ENCODE results near the gene CSMD2.

CSMD2 gene

DNA sequence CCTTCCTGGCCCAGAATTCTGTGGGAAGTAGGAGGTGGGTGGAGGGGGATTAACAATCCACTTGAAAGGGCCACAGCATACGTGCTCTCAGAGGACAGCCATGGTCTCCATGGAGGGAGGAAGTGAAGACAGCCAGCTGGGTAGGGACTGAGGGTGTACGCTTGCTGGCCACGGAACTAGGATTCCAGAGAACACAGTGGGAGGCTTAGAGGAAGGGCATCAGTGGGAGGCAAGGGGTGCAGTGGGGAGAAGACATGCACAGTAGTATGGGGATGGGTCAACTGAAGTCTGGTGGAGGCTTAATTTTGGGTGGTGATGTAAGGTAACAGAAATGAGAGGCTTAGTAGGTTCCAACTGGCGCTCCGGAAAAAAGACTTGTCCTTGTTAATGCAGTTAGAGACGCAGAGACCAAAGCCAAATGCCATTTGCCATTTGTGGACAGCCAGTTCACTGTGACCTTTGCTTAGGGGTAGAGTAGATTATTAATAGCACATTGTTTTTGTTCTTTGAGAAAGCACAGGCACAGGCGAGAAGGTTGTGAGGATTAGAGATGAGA lies 589.6 kb downstream of the CSMD2 start:
- DNase-seq: no peak

DNA sequence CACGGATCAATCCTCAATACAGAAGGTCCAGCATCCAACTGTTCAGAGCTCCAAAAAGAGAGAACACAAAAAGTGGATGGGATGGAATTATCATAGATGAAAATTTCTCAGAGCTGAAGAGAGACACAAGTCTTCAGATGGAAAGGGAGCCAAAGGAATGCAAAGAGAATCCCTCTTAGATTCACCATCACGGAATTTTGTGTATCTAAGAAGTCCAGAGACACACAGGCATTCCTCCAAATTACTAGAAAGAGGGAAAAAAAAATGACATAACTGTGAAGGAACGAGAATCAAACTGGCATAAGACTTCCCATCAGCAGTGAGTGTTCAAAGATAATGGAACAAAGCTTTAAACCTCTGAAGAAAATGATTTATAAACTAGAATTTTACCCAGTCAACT lies 591.4 kb downstream of the CSMD2 start:
- DNase-seq: no peak

DNA sequence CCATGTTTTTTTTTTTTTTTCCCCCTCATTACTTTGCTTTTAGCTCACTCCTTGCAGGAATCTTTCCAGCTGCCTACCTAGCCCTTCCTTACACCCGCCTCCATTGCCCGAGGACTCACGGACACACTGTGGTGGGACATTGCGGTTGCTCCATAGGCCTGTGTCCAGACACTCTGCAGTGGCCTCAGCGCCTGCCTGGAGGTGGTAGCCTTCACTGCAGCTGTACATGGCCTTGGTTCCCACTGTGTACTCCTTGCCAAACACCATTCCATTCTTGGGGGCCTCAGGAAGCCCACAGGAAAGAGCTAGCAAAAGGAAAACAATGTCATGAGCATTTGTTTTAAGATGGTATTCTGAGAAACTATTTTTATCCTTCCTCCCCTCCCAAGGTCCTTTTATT lies 592.6 kb downstream of the CSMD2 start:
- no peak for DNase-seq

DNA sequence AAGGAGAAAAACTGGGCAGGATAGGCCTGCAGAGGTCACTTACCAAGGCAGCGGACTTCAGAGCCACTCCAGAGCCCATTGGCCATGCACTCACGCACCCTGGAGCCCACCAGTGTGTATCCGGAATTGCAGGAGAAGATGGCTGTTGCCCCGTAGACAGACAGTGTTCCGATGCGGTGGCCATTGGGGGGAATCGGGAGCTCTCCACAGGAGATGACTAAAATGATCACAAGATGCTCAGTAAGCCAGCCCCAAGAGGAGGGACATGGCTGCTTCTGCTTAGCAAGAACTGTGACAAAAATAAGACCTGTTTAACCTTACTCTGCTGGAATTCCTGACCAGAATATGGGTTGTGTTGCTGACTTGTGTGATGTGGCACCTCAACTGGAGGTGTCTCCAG lies 595.7 kb downstream of the CSMD2 start:
- no peak for DNase-seq

DNA sequence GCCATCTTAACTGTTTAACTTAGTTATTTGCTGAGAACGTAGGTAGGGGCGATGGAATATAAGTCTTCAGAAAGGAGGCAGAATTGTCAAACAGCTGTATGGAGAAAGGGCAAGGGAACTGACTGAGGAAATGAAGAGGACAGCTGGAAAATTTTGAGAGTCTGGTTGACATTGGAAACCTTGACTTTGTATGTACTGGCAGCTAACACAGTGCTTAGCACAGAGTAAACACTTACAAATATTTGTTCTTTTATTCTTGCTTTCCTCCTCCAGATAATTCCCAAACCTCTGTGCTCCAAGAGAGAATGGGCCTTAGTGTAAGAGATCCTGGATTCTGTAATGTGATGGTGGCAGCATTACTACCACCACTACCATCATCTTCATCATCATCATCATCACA lies 601.3 kb downstream of the CSMD2 start:
- no peak for DNase-seq

DNA sequence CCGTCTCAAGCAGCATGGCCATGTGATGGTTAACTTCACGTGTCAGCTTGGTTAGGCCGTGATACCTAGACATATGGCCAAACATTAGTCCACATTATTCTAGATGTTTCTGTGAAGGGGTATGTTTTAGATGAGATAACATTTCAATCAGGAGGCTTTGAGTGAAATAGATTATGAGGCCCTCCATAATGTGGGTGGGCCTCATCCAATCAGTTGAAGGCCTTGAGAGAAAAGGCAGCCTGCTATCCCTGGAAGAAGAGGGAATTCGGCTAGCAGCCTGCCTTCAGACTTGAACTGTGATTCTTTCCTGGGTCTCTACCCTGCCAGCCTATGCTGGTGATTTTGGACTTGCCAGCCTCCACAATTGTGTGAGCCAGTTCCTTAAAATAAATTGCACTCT lies 602.5 kb downstream of the CSMD2 start:
- no peak for DNase-seq

DNA sequence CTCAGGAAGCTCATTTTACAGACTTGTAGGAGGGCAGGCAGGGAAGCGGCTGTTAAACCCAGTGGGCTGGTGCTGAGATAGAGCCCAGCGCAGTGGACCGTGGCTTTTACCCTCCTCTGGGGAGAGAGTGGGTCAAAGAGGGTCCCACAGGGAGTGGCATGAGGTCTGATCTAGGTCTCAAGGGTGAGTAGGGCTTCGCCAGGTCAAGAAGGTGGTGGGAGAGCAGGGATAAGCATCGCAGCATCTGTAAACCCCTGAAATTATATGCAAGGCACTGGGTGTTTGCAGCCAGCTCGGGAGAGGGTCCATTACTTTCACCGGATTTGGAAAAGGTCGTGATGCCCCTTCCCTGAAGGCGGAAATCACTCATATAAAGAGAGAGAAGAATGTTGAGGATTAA lies 603.5 kb downstream of the CSMD2 start:
- DNase-seq: no peak

DNA sequence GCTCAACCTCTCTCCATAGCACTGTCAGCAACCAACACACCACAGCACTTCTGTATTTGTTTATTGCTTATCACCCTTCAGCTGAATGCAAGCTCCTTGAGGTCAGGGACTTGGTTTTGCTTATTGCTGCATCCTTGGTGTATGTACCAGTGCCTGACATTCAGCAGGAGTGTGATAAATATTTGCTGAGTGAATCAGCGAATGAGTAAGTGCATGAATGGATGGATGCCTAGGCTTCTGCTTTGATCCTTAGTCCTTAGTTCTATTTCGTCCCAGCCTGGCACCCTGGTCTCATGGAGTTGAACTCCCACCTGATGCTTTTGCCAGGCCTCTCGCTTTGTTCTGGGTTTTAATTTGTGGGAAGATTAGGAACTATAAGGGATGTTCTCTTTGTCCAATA lies 604.4 kb downstream of the CSMD2 start:
- DNase-seq: no peak

DNA sequence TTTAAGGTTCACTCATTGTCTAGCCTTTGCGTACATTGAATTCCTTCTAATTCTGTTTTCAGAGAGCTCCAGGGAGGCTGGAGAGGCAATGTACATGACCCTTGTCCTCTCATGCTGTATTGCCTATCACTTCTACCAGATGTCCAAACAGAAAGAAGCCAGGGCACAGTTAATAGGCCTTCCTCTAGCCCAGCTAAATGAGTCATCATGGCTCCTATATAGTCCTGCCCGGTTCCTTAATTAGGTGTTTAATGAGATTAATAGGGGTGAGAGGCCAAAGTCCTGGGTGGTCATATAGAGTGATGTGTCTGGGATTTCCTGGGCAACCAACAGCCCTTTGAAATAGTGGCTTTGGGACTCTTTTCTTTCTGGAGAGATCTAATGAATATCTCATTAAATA lies 616.3 kb downstream of the CSMD2 start:
- no peak for DNase-seq

DNA sequence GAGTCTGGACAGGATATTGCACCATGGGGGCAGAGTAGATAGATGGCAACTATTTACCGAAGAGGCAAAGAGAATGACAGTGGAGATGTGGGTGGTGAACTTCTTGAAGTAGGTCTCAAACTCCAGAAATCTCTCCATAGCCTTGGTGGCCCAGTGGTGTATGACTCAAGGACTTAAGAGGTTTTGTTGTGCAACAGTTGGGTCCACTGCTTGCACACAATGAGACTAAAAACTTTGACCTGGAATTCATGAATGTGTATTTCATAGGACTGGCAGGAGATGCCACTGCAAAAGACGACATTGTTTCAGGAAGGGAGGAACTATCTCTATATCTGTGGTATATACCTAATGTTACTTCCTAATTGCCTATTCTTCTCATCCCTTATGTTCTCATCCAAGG lies 616.7 kb downstream of the CSMD2 start:
- DNase-seq: no peak

DNA sequence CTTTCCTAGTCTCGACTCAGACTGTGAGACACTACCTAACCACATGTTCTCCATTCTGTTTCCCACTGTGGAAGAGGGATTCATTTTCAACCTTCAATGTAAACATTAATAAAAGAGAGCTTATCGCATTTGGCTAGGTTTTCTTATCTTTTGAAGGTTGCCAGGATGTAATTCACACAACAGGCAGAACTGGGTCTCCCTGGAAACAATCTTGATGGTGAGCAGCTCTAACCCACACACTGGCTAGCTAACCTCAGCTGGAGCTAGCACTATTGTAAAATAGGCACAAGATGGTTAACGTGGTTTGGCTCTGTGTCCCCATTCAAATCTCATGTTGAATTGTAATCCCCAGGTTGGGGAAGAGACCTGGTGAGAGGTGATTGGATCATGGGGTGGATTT lies 617.5 kb downstream of the CSMD2 start:
- DNase-seq: no peak

DNA sequence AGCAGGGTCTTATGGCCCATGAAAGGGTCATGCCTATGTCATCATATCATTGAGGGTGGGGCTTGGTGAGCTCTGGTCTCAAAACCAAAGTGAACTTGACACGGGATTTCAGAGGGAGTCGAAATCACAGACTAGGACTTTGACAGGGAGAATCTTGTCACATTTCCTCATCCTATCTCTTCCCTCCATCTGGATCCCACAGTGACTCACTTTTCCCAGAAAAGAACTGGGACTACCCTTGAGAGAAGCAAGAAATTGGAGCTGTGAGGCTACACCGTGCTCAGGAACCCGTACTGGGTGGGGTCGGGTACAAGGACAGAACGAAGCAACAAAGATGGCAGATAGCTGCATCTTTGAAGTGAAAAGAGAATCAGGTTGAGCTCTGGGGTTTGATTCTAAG lies 623.1 kb downstream of the CSMD2 start:
- no peak for DNase-seq

DNA sequence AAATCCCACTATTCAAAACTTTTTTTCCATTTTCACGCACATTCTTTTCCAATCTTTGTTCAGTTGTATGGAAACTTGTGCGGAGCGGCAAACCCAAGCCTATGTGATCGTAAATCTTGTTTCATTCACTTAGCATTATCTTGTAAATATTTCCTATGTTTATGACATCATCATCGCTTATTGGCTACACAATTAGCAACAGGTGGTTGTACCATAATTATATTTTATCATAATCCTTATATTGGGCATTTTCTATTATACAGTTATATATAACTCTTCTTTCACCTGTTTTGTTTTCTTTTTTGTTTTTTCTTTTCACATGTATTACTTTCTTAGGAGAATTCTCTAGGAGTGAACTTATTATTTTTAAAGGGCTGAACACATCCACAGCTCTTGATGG lies 627.1 kb downstream of the CSMD2 start:
- DNase-seq: no peak

DNA sequence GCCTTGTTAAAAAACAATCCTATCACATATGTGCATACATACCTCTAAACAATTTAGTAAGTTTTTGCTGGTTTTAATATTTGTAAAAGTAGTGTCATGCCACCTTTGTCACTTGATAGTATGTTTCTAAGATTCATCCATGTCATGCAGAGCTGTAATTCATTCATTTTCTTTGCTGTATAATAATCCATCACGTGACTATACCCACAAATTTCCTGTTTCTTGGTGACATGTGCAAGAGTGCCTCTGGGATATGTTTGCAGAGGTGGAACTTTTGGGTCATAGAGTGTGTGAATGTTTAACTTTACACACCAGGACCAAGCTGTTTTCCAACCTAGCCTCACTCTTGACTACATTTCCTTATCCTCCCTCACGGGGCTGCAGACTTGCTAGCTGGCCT lies 629.7 kb downstream of the CSMD2 start:
- no peak for DNase-seq

DNA sequence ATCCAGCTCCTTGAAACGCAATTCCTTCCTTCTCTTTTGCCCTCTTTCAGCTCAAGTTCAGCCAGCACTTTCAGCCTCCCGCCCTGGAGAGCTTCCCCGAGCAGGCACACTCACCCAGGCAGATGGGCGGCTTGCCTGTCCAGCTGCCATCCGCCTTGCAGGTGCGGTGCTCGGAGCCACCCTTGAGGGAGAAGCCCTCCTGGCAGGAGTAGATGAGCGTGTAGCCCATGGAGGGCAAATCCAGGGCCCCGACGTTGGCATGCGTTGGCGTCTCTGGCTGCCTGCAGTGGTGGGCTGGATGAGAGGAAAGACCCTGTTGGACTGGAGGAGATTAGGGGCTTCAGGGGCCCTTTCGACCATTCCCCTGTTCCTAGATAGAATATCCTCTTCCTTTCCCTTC lies 632.1 kb downstream of the CSMD2 start:
- no peak for DNase-seq

DNA sequence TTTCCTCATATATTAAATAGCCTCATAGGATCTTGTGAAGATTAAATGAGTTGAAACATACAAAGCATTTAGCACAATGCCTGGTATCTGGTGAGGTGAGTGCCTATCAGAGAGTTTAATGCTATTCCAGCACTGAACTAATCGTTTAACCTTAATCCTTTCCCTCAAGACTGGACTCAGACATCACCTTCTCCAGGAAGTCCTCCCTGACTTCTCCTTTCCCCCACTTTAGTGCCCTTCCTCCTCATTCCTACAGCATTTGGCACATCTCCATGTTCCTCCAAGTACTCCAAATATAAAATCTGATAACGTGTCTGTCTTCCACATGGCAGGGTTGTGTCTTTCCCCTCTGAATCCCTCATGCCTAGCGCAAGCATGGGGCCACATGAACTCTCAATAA lies 632.8 kb downstream of the CSMD2 start:
- DNase-seq: no peak

DNA sequence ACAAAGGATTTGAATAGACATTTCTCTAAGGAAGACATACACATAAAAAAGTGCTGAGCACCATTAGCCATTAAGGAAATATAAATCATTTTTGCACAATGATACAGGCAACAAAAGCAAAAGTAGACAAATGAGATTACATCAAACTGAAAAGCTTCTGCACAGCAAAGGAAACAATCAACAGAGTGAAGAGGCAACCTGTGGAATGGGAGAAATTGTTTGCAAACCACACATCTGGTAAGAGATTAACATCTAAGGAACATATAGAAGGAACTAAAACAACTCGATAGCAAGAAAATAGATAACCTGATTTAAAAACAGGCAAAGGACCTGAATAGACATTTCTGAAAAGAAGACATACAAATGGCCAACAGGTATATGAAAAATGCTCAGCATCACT lies 635.1 kb downstream of the CSMD2 start:
- DNase-seq: no peak

DNA sequence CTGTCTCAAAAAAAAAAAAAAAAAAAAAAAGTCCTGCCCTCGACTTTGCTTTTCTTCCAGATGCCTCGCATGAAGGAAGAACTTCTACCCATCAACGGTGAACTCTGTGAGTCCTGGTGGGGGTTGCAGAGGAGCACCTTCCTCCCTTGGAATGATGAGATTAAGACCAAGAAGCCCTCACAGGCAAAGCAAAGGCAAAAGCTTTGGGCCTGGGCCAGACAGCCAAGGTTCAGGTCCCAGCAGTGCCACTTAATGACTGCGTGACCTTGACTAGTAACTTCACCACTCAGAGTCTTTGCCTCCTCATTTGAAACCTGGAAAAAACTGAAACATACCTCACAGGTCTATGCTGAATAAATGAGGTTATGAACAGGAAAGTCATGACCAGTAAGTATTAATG lies 637.1 kb downstream of the CSMD2 start:
- no peak for DNase-seq

DNA sequence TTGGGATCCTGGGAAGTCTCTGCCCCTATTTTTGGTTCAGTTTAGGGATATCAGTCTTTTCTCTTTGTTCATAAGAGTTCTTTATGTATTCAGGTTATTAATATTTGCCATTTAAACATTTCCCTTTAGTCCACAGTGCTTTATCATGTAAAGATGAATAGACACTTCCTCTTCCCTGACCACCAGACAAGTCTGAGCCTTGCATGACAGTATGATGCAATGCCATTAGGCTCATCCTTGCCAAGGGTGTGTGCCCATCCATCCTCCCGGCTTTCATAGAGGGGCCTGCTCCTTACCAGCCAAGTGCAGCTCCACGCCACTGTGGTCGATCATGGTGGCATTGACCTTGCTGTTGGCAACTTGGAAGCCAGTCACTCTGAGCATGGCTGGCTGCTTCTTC lies 640.4 kb downstream of the CSMD2 start:
- no peak for DNase-seq

DNA sequence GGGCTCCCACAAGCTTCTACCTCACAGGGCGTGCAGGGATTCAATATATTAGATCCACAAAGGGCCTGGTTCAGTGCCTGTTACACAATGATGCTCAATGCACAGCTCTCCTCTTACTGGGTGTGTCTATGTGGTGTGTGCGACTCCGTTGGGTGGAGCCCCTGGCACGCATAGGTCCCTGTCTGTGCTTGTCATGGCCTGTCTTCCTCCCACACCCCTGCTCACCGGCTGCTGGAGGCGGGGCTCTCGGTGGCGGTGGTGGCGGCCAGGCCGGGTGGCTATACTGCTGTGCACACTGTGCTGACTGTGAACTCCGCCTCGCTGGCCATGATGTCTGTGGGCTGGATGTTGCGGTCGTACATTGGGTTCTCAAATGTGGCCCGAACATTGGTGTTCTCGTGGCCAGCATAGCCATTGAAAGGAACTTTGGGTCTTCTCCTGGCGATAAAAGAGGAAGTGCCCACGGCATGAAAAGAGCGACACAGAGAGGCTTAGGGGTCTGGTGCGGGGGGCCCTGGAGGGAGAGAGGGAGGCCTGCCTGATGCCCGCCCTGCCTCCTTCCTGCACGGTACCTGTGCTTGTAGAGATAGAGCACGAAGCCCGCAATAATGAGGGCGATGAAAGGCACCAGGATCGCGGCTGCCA lies 645.7 kb downstream of the CSMD2 start:
- DNase-seq: no peak

DNA sequence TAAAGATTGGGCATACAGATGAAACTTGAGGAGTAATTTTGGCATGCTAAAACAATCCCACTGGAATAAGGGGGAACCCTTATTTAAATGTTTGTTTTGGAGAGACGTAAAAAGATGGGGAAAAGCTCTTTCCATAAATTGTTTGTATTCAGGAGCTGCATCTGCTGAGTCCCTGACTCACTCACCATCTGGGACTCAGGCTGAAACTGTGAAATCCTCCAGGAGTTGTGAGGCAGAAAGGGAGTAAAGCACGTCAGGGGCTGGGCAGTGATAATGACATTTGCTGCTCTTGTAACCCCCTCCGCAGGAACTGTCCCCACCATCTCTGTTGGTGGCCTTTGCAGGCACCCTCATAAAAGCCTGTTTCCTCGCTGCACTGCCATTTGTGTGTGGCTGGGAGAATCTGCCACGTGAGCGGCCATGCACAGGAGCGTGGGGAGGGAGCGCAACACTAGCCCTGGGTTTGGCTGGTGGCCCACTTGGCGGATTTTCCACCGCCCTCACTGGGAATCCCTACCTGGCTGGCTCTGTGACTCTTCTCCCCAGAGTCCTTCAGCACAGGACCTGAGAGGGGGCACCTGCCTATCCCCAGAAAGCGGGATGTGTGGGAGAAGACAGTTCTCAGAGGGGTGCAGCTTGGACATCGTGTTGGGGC lies 647.3 kb downstream of the CSMD2 start:
- DNase-seq: no peak

DNA sequence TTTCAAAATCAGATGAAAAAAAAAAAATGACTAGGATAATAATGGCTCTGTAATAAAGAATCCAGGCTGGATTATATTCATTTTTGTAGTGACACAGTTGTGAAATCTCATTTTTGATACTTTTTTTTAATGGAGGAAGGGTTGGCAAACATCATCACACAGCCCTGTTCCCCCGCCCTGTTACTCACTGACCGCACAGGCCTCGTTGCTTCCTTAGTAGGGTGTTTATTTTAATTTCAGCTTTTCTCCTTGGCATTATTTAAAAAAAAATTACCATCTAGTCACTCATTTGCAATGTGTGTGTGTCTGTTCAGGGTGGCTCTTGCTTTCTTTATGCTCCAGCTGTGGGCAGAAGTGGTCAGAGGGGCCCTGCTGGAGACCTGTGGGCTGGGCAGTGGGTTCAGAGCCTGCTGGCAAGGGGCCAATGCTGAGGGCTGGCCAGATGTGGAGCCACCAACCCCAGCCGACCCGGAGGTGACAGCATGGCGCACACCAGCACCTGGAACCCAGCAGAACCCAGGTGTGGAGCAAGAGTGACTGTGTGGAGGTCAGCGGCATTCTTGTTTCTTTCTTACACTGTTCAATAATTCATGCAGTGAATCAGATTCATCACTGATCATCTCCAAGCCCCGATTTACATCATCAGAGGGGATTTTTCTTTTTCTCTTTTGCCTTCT lies 648.0 kb downstream of the CSMD2 start:
- no peak for DNase-seq

DNA sequence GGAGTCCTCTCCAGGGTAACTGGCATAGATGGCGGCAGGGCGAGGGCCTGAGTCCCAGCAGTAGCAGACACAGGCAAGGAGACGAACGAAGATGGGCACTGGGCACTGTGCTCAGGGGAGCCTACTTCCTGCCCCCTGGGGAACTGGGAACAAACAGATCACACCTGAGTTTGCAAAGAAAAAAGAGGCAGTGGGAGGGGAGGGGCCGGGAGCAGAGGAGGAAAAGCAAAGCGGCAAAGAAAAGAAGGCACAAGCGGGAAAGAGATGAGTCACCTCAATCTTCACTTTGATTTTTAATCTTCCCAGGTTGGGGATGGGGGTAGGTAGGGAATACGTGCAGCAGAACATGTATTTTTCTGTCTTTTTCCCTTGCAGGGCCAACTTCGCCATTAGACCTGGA lies 648.6 kb downstream of the CSMD2 start:
- no peak for DNase-seq

DNA sequence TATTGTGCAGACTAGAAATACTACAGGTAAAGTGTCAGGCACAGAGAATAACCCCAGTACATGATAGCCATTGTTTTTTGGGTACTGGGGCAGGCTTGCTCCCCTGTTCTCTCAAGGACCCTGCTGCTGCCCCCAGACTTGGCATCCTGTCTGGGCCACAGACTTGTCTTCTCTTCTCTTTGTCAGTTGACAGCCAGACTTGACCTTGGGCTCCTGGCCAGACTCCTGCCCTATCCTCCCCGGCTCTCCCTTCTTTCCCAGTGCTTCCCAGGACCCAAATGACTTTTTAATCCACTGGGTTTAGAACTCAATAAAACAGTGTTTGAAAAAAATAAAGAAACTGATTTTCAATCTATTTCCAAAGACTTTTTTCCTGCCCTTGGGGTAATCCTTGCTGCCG lies 649.4 kb downstream of the CSMD2 start:
- no peak for DNase-seq

Measured in activated T-cell treated with anti-CD3 and anti-CD28 coated beads, Interleukin-2, amount 50 U/mL, for 1 hour (primary cell).